Measurements from ENCODE around the gene UBE2N.

- TF ChIP-seq, protein P1, sequence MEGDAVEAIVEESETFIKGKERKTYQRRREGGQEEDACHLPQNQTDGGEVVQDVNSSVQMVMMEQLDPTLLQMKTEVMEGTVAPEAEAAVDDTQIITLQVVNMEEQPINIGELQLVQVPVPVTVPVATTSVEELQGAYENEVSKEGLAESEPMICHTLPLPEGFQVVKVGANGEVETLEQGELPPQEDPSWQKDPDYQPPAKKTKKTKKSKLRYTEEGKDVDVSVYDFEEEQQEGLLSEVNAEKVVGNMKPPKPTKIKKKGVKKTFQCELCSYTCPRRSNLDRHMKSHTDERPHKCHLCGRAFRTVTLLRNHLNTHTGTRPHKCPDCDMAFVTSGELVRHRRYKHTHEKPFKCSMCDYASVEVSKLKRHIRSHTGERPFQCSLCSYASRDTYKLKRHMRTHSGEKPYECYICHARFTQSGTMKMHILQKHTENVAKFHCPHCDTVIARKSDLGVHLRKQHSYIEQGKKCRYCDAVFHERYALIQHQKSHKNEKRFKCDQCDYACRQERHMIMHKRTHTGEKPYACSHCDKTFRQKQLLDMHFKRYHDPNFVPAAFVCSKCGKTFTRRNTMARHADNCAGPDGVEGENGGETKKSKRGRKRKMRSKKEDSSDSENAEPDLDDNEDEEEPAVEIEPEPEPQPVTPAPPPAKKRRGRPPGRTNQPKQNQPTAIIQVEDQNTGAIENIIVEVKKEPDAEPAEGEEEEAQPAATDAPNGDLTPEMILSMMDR (conservative IDR thresholded peaks at IDR 0.05) = no peak
- TF ChIP-seq ZFX (IDR thresholded peaks at IDR 0.05) = no peak
Measured at GRCh38 chr12:93368766-93369165, 73.0 kb downstream of the UBE2N start.

Data from C4-2B (cell line).